GM21717 (cell line): ENCODE data around the gene NGDN.

Experiments
- ATAC-seq: cut with Tn5 transposase; IDR thresholded peaks from one replicate; pipeline ENCODE4 v1.9.1; 2021; ENCODE audit warnings: mild to moderate bottlenecking, moderate library complexity; ENCODE audit not compliant: unreplicated experiment

NGDN gene

DNA sequence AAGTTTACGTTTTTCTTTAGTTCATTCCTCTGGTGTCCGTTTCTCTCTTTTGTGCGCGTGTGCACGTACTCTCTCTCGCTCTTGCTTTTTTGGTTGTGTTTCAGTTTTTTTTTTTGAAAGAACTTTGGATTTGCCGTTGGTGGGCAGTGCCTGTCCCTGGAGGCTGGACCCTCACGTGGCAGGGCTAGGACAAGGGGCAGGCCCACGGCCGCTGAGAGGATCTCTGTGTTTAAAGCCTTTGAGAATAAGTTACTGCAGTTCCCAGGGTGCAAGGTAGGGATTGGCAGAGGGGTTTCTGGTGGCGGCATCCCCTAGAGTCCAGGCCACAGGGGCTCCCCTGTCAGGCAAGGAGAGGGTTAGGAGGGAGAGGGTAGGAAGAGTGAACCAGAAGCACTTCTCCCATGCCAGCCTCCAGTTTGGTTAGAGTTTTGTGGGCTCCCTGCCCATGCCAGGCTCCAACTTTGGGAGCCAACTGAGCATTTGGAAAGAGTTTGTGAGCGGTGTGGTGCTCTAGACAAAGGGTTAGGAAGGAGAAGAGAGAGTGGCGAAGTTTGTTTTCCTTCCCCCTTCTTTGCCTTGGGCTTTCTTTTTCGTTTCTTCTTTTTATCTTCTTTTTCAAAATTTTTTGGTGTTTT, 51.5 kb downstream of the NGDN start:
- ATAC-seq, result no peak

DNA sequence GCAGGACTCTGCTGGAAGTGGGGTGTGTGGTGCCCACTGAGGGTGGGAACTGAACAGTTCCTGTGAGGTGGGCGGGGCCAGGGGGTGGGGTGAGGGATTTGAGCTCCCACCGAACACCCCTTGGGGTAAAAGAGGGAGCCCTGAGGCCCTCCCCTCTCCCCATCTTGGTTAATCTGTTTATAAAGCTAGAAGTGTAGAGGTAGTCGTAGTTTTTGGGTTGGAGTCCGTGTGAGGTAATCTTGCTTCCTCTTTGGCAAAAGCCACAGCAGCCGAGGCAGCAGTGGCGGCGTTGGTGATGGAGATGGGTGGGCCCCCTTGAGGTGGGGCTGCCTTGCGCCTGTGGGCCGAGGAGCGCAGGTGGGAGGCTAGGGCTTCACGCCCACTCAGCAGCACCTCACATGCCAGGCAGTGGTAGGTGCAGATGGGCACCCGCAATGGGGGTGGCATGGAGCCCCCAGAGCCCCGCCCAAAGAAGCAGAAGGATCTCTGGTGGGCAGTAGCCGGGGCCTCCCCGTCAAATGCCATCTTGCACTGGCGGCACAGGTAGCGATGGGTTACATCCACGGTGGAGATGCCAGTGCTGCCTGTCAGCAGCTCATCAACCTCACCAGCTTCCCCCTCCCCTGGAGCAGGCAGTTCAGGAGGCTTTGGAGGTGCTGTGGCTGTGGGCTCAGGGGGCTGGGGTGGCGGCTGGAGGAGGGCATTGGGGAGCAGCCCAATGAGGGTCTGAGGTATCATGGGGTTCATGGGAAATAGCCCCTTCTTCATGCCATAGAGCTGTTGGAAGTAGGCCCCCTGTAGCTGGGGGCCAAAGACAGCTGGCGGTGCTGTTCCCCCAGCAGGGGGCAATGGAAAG, 52.5 kb downstream of the NGDN start:
- no peak for ATAC-seq

DNA sequence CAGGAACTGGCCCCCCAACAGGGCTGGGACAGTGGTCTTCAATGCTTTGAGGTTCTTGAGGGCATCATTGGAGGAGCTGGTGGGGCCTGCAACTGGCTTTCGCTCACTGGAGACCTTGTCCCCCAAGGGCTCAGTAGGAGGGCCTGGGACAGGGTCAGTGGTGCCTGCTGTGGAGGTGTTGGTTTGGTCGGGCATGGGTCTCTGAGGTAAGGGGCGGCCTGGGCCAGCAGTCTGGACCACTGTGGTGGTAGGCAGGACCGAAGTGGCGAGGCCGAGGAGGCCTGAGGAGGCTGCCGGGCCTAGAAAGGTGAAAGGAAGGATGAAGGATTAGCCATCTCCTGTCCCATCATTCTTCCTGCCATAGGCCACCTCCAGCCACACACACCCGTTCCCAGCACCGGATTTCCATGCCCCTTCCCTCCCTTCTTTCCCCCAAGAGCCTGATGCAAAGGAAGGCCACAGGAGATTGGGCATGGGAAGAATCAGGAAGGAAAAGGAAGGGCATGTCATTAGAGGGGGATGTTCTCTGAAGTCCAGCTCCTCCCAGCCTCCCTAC, 53.2 kb downstream of the NGDN start:
- ATAC-seq, result no peak

DNA sequence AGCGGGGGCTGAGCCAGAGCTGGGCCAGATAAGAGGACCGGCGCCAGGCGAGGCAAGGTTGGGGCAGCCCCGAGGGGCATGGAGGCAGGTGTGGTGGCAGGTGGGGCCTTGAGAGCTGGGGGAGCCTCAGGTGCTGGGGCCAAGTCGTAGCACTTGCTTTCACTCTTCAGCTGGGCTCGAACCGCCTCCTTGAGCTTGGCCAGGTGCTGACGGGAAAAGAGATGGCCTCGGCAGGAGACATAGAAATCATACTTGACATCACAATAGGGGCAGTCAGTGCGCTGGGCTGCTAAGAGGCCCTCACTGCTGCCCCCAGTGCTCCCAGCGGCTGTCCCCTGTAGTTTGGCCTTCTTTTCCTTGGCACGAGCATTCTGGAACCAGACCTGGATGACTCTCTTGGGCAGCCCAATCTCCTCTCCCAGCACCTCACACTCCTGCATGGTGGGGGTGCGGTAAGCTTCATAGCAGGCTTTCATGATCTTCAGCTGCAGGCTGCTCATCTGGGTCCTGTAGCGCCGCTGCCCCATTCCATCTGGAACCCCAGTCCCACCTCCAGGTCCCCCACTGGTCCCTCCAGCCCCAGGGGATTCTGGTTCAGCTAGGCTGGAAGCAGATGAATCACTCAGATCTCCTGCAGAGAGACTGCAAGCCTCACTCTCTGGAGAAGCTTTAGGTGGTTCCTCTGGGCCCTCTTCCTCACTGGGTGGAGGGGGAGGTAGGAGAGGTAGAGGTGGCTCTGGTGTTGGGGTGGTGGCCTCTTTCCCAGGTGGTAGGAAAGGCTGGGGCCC, 53.9 kb downstream of the NGDN start:
- ATAC-seq, result no peak

DNA sequence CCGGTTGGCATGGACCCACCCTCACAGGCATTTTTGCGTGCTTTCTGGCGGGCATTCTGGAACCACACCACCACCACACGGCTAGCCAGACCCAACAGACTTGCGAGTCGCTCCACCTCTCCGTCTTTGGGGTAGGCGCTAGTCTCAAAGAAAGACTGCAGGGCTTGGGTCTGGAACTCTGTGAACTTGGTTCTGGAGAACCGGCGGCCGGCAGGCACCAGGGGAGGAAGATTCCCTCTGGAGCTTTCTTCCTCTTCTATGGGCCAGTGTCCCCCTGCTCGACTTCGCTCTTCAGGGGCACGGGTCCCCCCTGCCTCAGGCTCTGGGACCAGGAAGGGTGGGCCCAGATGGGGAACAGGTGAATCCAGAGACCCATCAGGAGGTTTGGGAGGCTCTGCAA, 55.5 kb downstream of the NGDN start:
- no peak for ATAC-seq

DNA sequence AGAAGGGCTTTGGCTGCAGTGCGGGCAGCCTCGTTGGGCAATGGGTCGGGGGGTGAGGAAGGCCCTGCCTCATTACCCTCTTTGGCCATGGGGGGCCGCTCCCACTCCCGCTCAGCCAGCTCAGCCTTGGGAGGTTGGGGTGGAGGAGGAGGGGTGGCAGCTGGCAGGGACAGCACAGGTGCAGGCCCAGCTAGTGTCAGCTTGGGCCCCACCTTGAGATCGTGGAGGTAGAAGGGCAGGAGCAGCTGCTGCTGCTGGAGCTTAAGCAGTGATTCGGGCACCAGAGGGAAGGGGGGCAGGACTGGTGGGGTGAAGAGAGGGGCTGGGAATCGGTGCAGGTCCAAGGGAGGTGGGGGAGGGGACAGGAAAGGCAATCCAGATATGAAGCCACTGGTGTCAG, 56.1 kb downstream of the NGDN start:
- no peak for ATAC-seq
